Neural progenitor cell (in vitro differentiated cells): ENCODE data around the gene HIGD2A.

Experiments
- CTCF ChIP-seq: fragments of 200-600 bp; sonication (generic); IDR thresholded peaks from 2 replicates; pipeline ENCODE4 v1.5.1; 2017; ENCODE audit warnings: antibody characterized with exemption, mild to moderate bottlenecking
- EZH2 ChIP-seq: fragments of 200-600 bp; sonication (generic); IDR thresholded peaks from 2 replicates; pipeline ENCODE4 v1.6.1; 2017; ENCODE audit warnings: antibody characterized with exemption, mild to moderate bottlenecking, moderate library complexity
- EZH2phosphoT487 ChIP-seq: fragments of 200-600 bp; sonication (generic); IDR thresholded peaks from 2 replicates; pipeline ENCODE4 v1.6.1; 2017; ENCODE audit warnings: antibody characterized with exemption

- TF ChIP-seq CTCF (no peak), EZH2 (no peak), EZH2phosphoT487 (no peak)
These were observed at the start of gene HIGD2A, which contains the start of gene NOP16 for GRCh38 chr5:176388444-176389134.
